GM12878 (cell line): ENCODE measurements around the gene HOXC9.

Experiments
- CHD1 ChIP-seq: IDR thresholded peaks from 2 replicates; pipeline ENCODE4 v1.6.1; 2012; ENCODE audit warnings: low read depth, low read length, improper control_type of control experiment
- CTCF ChIP-seq, 3 experiments: IDR thresholded peaks in 2 of 3; conservative IDR thresholded peaks in 1 of 3; 2 replicates each; pipeline ENCODE4 v1.5.1; 2011; ENCODE audit warnings: low read depth in 3 of 3, low read length in 3 of 3, mild to moderate bottlenecking in 3 of 3, control low read depth in 2 of 3, moderate library complexity in 2 of 3, inconsistent platforms in 1 of 3, mixed read lengths in 1 of 3; ENCODE audit not compliant: control insufficient read depth in 2 of 3, insufficient read depth in 1 of 3; ENCODE audit errors: extremely low read depth in 1 of 3
- EED ChIP-seq: sonication (generic); IDR thresholded peaks from 2 replicates; pipeline ENCODE4 v1.6.1; 2016; ENCODE audit warnings: antibody characterized with exemption, low read depth
- ELK1 ChIP-seq: IDR thresholded peaks from 2 replicates; pipeline ENCODE4 v1.6.1; 2012; ENCODE audit warnings: low read depth, low read length, improper control_type of control experiment
- EP300 ChIP-seq, 2 experiments: fragments of 150-350 bp in 1 of 2; IDR thresholded peaks; 2 replicates each; pipeline ENCODE4 v1.6.1; 2011 to 2012; ENCODE audit warnings: low read depth in 2 of 2, low read length in 2 of 2, borderline replicate concordance in 1 of 2, improper control_type of control experiment in 1 of 2, inconsistent platforms in 1 of 2; ENCODE audit not compliant: control insufficient read depth in 1 of 2
- EZH2 ChIP-seq: IDR thresholded peaks from 2 replicates; pipeline ENCODE4 v1.6.1; 2012; ENCODE audit warnings: low read depth, mild to moderate bottlenecking, control low read depth, inconsistent platforms, low read length, borderline replicate concordance; ENCODE audit not compliant: control insufficient read depth
- IRF4 ChIP-seq: IDR thresholded peaks from 2 replicates; pipeline ENCODE4 v1.6.1; 2011; ENCODE audit warnings: low read depth, low read length
- NR2C2 ChIP-seq: IDR thresholded peaks from 2 replicates; pipeline ENCODE4 v1.6.1; 2011; ENCODE audit warnings: borderline replicate concordance, low read depth; ENCODE audit not compliant: control insufficient read depth, insufficient read length
- POLR2A ChIP-seq: IDR thresholded peaks from 2 replicates; pipeline ENCODE4 v1.6.1; 2011; ENCODE audit warnings: low read depth, mild to moderate bottlenecking, low read length
- POLR2AphosphoS5 ChIP-seq: IDR thresholded peaks from 2 replicates; pipeline ENCODE4 v1.6.1; 2011; ENCODE audit warnings: mild to moderate bottlenecking, low read length, inconsistent platforms
- RAD21 ChIP-seq: IDR thresholded peaks from 2 replicates; pipeline ENCODE4 v1.6.1; 2011; ENCODE audit warnings: mild to moderate bottlenecking, low read depth, low read length, moderate library complexity; ENCODE audit not compliant: insufficient read depth
- SUZ12 ChIP-seq: fragments of 200-600 bp; sonication (generic); IDR thresholded peaks from one replicate; pipeline ENCODE4 v1.6.1; 2018; ENCODE audit warnings: antibody characterized with exemption, mild to moderate bottlenecking; ENCODE audit not compliant: unreplicated experiment
- ZNF274 ChIP-seq: IDR thresholded peaks from one replicate; pipeline ENCODE4 v1.8.0; 2011; ENCODE audit not compliant: insufficient read length, insufficient read depth

DNA sequence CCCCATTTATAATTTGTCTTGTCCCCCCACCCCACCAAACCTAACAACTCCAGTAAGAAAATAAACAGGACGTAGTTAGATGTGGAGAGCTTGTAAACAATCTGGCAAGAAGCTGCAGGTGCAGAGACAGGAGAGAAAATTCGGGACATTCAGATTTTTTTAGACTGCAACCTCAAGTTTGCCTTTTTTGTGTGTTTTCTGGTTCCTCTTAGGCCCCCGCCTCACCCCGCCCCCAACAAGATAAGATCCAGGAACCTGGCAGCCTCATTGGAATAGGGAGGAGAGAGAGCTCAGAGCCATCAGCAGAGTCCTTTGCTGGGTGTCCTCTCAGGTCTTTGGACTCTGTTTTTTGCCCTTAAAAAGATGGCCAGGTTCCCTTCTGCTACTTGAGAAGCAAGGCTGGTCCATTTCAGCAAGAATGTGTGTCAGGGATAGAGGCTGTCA is 12.2 kb upstream of the HOXC9 start:
- no peak for TF ChIP-seq ZNF274
- no peak for TF ChIP-seq EP300 (IDR thresholded peaks at IDR 0.05; ENCODE audit: borderline replicate concordance in 1 of 2, control insufficient read depth in 1 of 2, low read depth in 2 of 2, low read length in 2 of 2)
- TF ChIP-seq POLR2AphosphoS5 = no peak
- no peak for TF ChIP-seq EZH2
- TF ChIP-seq CTCF (IDR thresholded peaks at IDR 0.05 in 2 of 3, conservative IDR thresholded peaks at IDR 0.05 in 1 of 3; ENCODE audit: control insufficient read depth in 2 of 3, extremely low read depth in 1 of 3, insufficient read depth in 1 of 3, low read depth in 3 of 3, low read length in 3 of 3) = no peak
- TF ChIP-seq EED = no peak
- no peak for TF ChIP-seq RAD21
- TF ChIP-seq ELK1 = no peak
- no peak for TF ChIP-seq POLR2A
- TF ChIP-seq CHD1 = no peak
- TF ChIP-seq SUZ12 = no peak
- TF ChIP-seq NR2C2 = no peak
- TF ChIP-seq IRF4 = no peak
